Bronchial epithelial cell (primary cell): ENCODE data around the gene PUM2. TPM values are rescaled to one million over a fixed set of nuclear protein-coding genes. Genes with fewer than 3 reads are reported as not detected.

ENCODE experiments used
- DNase-seq: peaks from one replicate; pipeline ENCODE4 v3.0.0-alpha.2; 2010; ENCODE audit warnings: low read depth
- FAIRE-seq: peaks from 2 replicates; lab custom pipeline; 2011; peaks lifted over from hg19 to GRCh38; lab: Jason Lieb, UNC
- H3K27me3 ChIP-seq: 2 replicates; pipeline ENCODE4 v1.5.1; 2011; ENCODE audit warnings: low read length; ENCODE audit not compliant: control insufficient read depth, insufficient read depth
- H3K36me3 ChIP-seq: 2 replicates; pipeline ENCODE4 v1.5.1; 2011; ENCODE audit warnings: low read length; ENCODE audit not compliant: control insufficient read depth, insufficient read depth
- H3K4me3 ChIP-seq: 2 replicates; pipeline ENCODE4 v1.5.1; 2011; ENCODE audit warnings: mild to moderate bottlenecking, low read depth, low read length, control low read depth
- CTCF ChIP-seq: IDR thresholded peaks from 2 replicates; pipeline ENCODE4 v1.5.1; 2011; ENCODE audit warnings: mild to moderate bottlenecking, moderate library complexity, low read length, control low read depth, inconsistent platforms; ENCODE audit not compliant: insufficient read depth, severe bottlenecking
- total RNA-seq: library from RNA; depleted of rRNA; stranded (reverse); fragments of >200 nt; gene quantifications from 2 replicates; pipeline ENCODE4 v1.2.1, GENCODE V29; 2014

The PUM2 gene
- total RNA-seq, 1 donor from 2014 or later, result 43.7 TPM

DNA sequence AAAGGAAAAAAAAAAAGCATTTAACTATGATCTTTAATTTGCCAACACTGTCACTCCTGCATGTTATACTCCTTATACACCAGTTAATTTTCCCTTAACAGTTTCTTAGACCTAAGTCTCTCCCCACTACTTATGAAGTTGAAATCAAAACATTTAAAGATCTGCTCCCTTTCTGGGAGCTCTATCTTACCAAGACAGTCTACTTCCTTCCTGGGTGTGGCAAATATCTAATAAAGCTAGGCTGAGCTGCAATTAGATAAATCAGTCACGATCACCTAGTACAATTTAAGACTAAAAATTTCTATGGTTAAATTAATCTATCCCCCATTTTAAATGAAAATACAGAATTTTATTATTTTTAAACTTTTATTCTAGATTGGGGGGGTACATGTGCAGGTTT, 33.4 kb downstream of the PUM2 start:
- FAIRE-seq (no peak), DNase-seq (no peak)
- no peak for TF ChIP-seq CTCF
- H3K4me3 ChIP-seq, result no peak overlapping the region
- H3K27me3 ChIP-seq, result no peaks in the 10 kb centered on the region
- peaks cover 15% of the 10 kb centered on the region for H3K36me3 ChIP-seq

- no peak for FAIRE-seq
- H3K4me3 ChIP-seq, result no peak overlapping the region
- H3K27me3 ChIP-seq, result no peaks in the 10 kb centered on the region
- peak; percentile 72 for DNase-seq
- H3K36me3 ChIP-seq, result peaks cover 17% of the 10 kb centered on the region
- TF ChIP-seq CTCF, result no peak
These were observed 35.8 kb downstream of the PUM2 start for GRCh38 chr2:20314562-20315501.

DNA sequence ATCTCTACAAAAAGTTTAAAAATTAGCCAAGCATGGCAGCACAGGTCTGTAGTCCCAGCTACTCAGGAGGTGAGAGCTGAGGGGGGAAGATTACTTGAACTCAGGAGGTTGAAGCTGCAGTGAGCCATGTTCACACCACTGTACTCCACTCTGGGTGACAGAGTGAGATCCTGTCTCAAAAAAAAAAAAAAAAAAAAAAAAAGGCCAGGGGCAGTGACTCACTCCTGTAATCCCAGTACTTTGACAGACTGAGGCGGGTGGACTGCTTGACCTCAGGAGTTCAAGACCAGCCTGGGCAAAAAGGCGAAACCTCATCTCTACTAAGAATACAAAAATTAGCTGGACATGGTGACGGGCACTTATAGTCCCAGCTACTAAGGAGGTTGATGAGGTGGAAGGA, 37.0 kb downstream of the PUM2 start:
- no peak overlapping the region for H3K4me3 ChIP-seq
- no peak for TF ChIP-seq CTCF
- no peak for FAIRE-seq
- H3K36me3 ChIP-seq, result peaks cover 17% of the 10 kb centered on the region
- DNase-seq, result peak; percentile 24
- H3K27me3 ChIP-seq, result no peaks in the 10 kb centered on the region

GRCh38 chr2:20309001-20309400, 41.6 kb downstream of the PUM2 start:
- TF ChIP-seq CTCF, result no peak
- H3K36me3 ChIP-seq, result peaks cover 12% of the 10 kb centered on the region
- no peak for DNase-seq
- no peak overlapping the region for H3K4me3 ChIP-seq
- no peaks in the 10 kb centered on the region for H3K27me3 ChIP-seq
- no peak for FAIRE-seq

DNA sequence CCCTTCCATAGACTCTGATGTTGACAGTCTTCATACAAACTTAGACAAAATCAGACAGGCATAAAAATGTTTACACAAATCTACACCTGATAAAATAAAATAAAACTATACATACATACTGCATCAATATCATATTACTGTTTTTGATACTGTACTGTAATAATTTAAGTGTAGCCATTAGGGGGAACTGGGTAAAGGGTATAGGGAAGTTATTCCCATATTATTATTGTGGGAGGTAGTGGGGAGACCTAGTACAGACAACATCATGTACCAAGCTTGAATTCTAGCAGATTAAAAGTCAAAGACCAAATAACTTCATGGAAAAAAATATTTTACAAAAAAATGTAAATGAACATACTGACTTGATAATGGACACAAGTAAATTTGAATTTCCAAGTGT, 43.3 kb downstream of the PUM2 start:
- H3K4me3 ChIP-seq, result no peak overlapping the region
- no peaks in the 10 kb centered on the region for H3K27me3 ChIP-seq
- DNase-seq, result no peak
- TF ChIP-seq CTCF, result no peak
- H3K36me3 ChIP-seq, result peaks cover 9% of the 10 kb centered on the region
- no peak for FAIRE-seq
